ENCODE results near the gene GSK3A. TPM values are rescaled to one million over a fixed set of nuclear protein-coding genes. Genes with fewer than 3 reads are reported as not detected.

The GSK3A gene
- total and polyA plus RNA-seq, 2 donors, result 12.7 to 31.4 TPM

DNA sequence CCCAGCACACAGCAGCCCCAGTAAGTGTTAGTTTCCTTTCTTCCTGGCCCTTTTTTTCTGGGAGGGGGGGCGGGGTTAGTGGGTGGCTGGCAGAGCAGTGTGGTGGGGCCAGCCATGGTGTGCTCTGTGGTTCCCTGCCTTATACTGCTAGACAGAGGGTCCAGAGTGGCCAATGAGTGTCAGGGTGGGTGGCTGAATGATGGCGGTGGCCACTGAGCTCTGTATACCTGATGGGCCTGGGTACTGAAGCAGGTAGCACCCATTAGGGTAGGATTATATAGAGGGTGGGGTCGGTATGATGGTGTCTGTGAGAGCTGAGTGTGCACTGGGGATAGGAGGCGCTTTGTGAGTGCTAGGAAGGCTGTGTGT lies 40.4 kb upstream of the GSK3A start:
- Histone ChIP-seq H3K4me1 (ENCODE audit: control insufficient read depth in 2 of 2, insufficient read depth in 2 of 2, low read length in 2 of 2) (peaks cover 52 to 69% of the 10 kb centered on the region in 2 donors), H3K9me3 (ENCODE audit: control insufficient read depth in 2 of 2, insufficient read depth in 1 of 2, low read length in 1 of 2) (no peaks in the 10 kb centered on the region), H3K36me3 (ENCODE audit: control insufficient read depth in 2 of 2, insufficient read depth in 2 of 2, low read length in 1 of 2) (peaks cover 13% of the 10 kb centered on the region in 2 donors), H3K27ac (ENCODE audit: low read depth in 1 of 2, low read length in 1 of 2) (peak overlapping the region; percentile 89 to 94), H3K27me3 (ENCODE audit: control insufficient read depth in 2 of 2, insufficient read depth in 1 of 2, low read length in 1 of 2) (no peaks in the 10 kb centered on the region), H3K4me3 (ENCODE audit: low read length in 2 of 2) (peak overlapping the region in 1 of 2 donors; percentile 83)
- no peak for DNase-seq (ENCODE audit: low read depth in 6 of 9, low spot score in 9 of 9)
- 60% methylated on average over 4 of the region's 4 CpGs for WGBS

DNA sequence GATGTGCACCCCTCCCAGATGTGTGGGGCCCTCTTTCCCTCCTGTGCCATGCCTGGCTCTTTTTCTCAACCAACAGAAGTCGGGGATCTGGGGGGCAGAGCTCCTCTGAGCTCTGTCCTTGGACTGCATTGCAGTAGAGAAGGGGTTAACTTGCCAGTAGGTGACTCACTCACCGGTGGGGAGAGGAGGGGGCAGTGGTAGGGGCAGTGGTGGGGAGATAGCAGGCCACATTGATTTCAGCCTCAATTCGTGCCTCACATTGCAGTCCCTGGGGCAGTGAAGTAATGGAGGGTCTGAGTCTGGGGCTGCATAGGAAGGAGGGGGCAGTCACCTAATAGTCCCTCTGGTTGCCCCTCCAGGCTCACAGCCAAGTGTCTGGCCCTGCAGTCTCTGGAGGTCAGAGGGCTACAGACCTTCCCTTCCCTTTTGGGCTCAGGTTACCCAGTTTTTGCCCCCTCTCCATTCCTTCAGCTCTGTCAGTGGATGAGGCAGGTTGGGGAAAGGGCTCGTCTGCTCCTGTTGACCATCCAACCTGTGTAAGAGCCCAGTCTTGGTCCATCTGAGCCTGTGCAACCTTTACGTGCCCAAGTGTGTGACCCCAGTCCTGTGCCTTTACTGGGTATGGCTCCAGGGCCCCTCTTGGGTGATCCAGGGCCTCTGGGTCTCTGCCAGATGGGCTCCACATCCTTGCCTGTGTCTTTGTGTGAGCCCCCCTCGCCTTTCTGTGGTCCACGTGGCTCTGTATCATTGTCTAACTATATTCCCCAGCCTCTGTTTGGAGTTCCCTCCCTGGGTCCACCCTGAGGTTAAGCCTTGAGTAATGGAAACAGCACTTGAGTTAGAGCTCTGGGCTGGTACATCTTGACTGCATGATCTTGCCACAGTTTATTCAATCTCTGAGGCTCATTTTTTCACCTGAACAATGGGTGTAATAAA lies 39.7 kb upstream of the GSK3A start:
- DNase-seq (ENCODE audit: low read depth in 6 of 9, low spot score in 9 of 9), result peak in 1 of 9 donors; percentile 27
- Histone ChIP-seq H3K36me3 (ENCODE audit: control insufficient read depth in 2 of 2, insufficient read depth in 2 of 2, low read length in 1 of 2) (peaks cover 6 to 10% of the 10 kb centered on the region in 2 donors), H3K9me3 (ENCODE audit: control insufficient read depth in 2 of 2, insufficient read depth in 1 of 2, low read length in 1 of 2) (no peaks in the 10 kb centered on the region), H3K4me1 (ENCODE audit: control insufficient read depth in 2 of 2, insufficient read depth in 2 of 2, low read length in 2 of 2) (peaks cover 54 to 72% of the 10 kb centered on the region in 2 donors), H3K27ac (ENCODE audit: low read depth in 1 of 2, low read length in 1 of 2) (peak overlapping the region; percentile 68 to 94), H3K27me3 (ENCODE audit: control insufficient read depth in 2 of 2, insufficient read depth in 1 of 2, low read length in 1 of 2) (no peaks in the 10 kb centered on the region), H3K4me3 (ENCODE audit: low read length in 2 of 2) (peak overlapping the region in 1 of 2 donors; percentile 70)
- WGBS, result 46% methylated on average over 7 of the region's 7 CpGs

DNA sequence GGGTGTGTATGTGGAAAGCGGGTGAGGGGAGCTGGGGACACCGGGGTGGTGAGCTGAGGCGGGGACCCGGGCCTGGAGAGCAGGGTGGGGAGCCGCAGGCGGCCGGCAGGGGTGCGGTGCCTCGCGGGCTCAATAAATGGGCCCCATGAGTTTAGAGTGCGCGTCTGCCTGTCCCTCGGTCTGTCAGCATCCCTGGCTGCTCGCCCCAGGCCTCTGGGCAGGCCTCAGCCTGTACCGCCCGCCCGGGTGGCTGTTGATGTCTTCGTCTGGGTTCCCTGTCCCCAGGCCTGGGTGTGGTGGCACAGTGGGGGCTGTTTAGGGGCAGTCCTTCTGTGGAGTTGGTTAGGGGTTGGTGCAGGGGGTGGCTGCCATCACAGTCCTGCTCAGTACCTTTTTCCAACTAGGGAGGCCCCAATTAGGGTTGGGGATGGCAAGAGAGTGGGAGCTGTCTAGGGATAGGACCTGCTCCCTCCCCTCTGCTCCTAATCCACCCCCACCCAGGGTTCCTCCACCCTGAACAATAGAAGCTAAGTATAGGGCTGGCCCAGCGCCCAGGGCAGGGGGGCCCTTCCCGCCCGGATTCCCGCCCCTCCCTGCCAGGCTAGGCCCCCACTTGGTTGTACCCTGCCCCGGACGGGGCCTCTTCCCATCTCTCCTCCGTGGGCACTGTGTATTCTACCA lies 38.9 kb upstream of the GSK3A start:
- Histone ChIP-seq H3K4me3 (ENCODE audit: low read length in 2 of 2) (peak overlapping the region; percentile 70 to 78), H3K36me3 (ENCODE audit: control insufficient read depth in 2 of 2, insufficient read depth in 2 of 2, low read length in 1 of 2) (peaks cover 0 to 6% of the 10 kb centered on the region in 2 donors), H3K27me3 (ENCODE audit: control insufficient read depth in 2 of 2, insufficient read depth in 1 of 2, low read length in 1 of 2) (no peaks in the 10 kb centered on the region), H3K27ac (ENCODE audit: low read depth in 1 of 2, low read length in 1 of 2) (peak overlapping the region; percentile 68 to 89), H3K9me3 (ENCODE audit: control insufficient read depth in 2 of 2, insufficient read depth in 1 of 2, low read length in 1 of 2) (no peaks in the 10 kb centered on the region), H3K4me1 (ENCODE audit: control insufficient read depth in 2 of 2, insufficient read depth in 2 of 2, low read length in 2 of 2) (peaks cover 54 to 72% of the 10 kb centered on the region in 2 donors)
- 19% methylated on average over 25 of the region's 25 CpGs for WGBS
- DNase-seq (ENCODE audit: low read depth in 6 of 9, low spot score in 9 of 9), result peak in 1 of 9 donors; percentile 29

DNA sequence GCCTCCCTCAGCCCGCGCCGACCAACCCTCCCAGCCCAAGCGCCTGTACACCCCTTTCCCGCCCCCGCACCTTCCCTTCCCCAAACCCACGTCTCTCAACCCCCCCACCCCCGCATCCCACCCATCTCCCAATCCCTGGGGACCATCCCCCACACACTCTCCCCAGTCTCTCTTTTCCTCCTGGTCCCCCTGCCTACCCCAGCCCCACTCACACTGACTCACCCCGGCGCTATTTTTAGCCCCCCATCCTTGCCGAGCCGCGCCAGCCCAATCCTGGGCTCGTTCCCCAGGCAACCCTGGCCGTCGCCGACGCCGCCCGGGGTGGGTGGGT lies 38.4 kb upstream of the GSK3A start:
- Histone ChIP-seq H3K4me1 (ENCODE audit: control insufficient read depth in 2 of 2, insufficient read depth in 2 of 2, low read length in 2 of 2) (peaks cover 49 to 67% of the 10 kb centered on the region in 2 donors), H3K4me3 (ENCODE audit: low read length in 2 of 2) (peak overlapping the region; percentile 70 to 78), H3K27ac (ENCODE audit: low read depth in 1 of 2, low read length in 1 of 2) (peak overlapping the region; percentile 87 to 89), H3K27me3 (ENCODE audit: control insufficient read depth in 2 of 2, insufficient read depth in 1 of 2, low read length in 1 of 2) (no peaks in the 10 kb centered on the region), H3K9me3 (ENCODE audit: control insufficient read depth in 2 of 2, insufficient read depth in 1 of 2, low read length in 1 of 2) (no peaks in the 10 kb centered on the region), H3K36me3 (ENCODE audit: control insufficient read depth in 2 of 2, insufficient read depth in 2 of 2, low read length in 1 of 2) (peaks cover 0 to 6% of the 10 kb centered on the region in 2 donors)
- no peak for DNase-seq (ENCODE audit: low read depth in 6 of 9, low spot score in 9 of 9)
- WGBS, result 2% methylated on average over 20 of the region's 20 CpGs

DNA sequence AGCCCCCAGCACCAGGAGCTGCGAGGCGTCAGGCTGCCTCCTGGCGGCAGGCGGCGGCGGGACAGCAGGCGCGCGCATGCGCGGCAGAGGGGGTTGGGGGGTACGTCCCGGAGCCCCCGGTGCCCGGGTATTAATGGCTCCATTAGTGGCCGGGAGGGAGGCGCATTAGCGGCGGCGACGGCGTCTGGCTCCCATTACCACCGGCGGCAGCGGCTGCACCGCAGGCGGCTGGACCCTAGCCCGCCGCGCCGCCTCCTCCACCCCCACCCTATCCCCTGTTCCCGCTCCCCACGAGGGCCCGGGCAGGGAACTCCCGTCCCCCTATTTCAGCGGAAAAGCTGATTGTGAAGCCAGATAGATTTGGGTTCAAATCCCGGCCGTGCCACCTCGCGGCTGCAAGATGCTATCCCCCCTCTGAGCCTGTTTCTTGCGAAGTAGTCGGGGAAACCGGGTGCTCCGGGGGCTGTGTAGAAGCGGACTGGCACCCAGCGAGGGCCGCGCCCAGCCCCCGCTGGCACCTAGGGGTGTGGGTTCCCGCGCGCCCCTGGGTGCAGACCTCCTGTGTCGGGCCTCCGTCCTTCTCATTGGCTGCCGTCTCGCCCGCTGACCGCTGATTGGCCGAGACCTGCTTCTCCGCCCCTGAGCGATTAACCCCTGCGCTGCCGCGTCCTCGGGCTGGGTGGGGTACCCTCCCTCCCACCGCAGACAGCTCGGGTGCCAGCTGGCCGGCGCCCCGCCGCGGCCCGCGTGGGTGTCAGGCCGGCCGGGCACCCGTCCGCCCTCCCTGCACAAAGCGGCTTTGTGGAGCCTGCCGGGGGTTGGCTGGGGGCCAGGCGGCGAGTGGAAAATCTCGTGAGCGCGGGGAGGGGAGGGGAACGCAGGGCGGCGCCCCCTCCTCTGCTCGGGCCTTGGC lies 37.8 kb upstream of the GSK3A start:
- H3K4me1 ChIP-seq (ENCODE audit: control insufficient read depth in 2 of 2, insufficient read depth in 2 of 2, low read length in 2 of 2), result peaks cover 43 to 61% of the 10 kb centered on the region in 2 donors
- H3K4me3 ChIP-seq (ENCODE audit: low read length in 2 of 2), result peak overlapping the region; percentile 70 to 78
- H3K27me3 ChIP-seq (ENCODE audit: control insufficient read depth in 2 of 2, insufficient read depth in 1 of 2, low read length in 1 of 2), result no peaks in the 10 kb centered on the region
- under 1% methylated on average over 89 of the region's 89 CpGs for WGBS
- peaks cover 3 to 6% of the 10 kb centered on the region in 2 donors for H3K36me3 ChIP-seq (ENCODE audit: control insufficient read depth in 2 of 2, insufficient read depth in 2 of 2, low read length in 1 of 2)
- peak overlapping the region; percentile 87 to 89 for H3K27ac ChIP-seq (ENCODE audit: low read depth in 1 of 2, low read length in 1 of 2)
- no peaks in the 10 kb centered on the region for H3K9me3 ChIP-seq (ENCODE audit: control insufficient read depth in 2 of 2, insufficient read depth in 1 of 2, low read length in 1 of 2)
- DNase-seq (ENCODE audit: low read depth in 6 of 9, low spot score in 9 of 9), result peak in 8 of 9 donors; percentile 72 to 94 (median 84)

DNA sequence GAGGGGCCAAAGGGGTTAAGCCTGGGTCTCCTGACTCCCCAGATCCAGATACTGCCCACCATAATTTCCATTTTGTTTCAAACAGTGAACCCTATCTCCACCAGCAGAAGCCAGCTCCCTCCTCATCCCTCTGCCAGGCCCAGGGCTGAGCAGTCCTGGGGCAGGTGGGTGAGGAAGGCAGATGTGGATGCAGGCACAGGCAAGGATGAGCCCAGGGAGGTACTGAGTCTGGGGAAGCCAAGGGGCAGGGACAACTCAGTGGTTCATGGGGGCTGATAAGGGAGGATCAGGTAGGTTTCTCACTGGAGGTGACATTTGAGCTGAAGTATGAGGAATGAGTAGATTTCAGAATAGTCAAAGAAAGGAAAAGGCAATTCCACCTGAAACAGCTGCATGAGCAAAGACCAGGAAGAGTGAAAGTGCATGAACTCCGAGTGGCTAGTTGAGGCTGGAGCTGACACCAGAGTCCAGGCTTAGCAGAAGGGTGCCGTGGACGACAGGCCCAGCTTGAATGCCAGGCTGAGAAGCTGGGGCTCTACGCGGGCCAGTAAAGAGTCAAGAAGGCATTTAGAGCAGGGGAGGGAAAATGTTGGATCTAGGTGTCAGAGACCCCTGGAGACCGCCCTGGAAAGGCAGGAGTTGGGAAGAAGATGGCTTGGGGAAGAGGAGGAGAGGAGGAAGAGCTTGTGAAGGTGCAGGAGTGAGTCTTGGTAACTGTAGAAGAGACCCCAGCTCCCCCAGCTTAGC lies 36.9 kb upstream of the GSK3A start:
- peak overlapping the region; percentile 70 to 78 for H3K4me3 ChIP-seq (ENCODE audit: low read length in 2 of 2)
- 37% methylated on average over 6 of the region's 6 CpGs for WGBS
- H3K27me3 ChIP-seq (ENCODE audit: control insufficient read depth in 2 of 2, insufficient read depth in 1 of 2, low read length in 1 of 2), result no peaks in the 10 kb centered on the region
- peaks cover 10 to 11% of the 10 kb centered on the region in 2 donors for H3K36me3 ChIP-seq (ENCODE audit: control insufficient read depth in 2 of 2, insufficient read depth in 2 of 2, low read length in 1 of 2)
- H3K27ac ChIP-seq (ENCODE audit: low read depth in 1 of 2, low read length in 1 of 2), result peak overlapping the region; percentile 58 to 89
- DNase-seq (ENCODE audit: low read depth in 6 of 9, low spot score in 9 of 9), result no peak
- H3K9me3 ChIP-seq (ENCODE audit: control insufficient read depth in 2 of 2, insufficient read depth in 1 of 2, low read length in 1 of 2), result no peaks in the 10 kb centered on the region
- H3K4me1 ChIP-seq (ENCODE audit: control insufficient read depth in 2 of 2, insufficient read depth in 2 of 2, low read length in 2 of 2), result peaks cover 39 to 54% of the 10 kb centered on the region in 2 donors

DNA sequence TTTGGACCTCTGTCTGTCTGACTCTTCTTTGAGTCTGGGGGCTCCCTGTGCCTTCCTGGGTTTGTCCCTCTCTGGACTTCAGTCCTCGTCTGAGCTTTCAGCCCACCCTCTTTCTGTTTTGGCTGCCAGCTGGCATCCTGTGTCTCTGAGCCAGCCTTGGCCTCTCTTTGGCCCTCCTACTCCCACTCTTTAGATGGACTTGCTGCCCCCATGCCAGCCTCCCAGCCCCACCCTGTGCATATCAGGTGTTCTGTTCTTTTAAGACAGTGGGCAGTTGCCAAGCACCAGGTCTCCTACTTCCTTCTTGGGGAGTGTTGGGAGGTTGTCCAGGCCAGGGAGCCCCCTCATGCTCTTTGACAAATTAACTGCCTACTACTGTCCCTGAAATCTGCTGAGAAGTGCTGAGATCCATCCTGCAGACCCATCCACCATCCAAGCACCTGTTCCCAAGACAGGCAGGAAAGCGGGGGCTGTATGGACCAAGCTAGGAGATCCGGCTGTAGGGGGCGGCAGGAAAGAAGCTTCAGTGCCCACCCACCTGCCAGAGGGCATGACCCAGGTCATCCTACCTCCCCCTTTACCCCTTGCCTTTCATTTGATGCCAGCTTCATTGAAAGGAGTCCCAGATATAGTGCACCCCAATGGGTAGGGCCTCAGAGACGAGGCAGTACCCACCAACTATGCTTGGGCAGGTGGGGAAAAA lies 36.2 kb upstream of the GSK3A start:
- H3K9me3 ChIP-seq (ENCODE audit: control insufficient read depth in 2 of 2, insufficient read depth in 1 of 2, low read length in 1 of 2), result no peaks in the 10 kb centered on the region
- 91% methylated on average over 5 of the region's 5 CpGs for WGBS
- no peaks in the 10 kb centered on the region for H3K27me3 ChIP-seq (ENCODE audit: control insufficient read depth in 2 of 2, insufficient read depth in 1 of 2, low read length in 1 of 2)
- H3K4me3 ChIP-seq (ENCODE audit: low read length in 2 of 2), result no peak overlapping the region
- peaks cover 39 to 54% of the 10 kb centered on the region in 2 donors for H3K4me1 ChIP-seq (ENCODE audit: control insufficient read depth in 2 of 2, insufficient read depth in 2 of 2, low read length in 2 of 2)
- no peak for DNase-seq (ENCODE audit: low read depth in 6 of 9, low spot score in 9 of 9)
- peak overlapping the region in 1 of 2 donors; percentile 89 for H3K27ac ChIP-seq (ENCODE audit: low read depth in 1 of 2, low read length in 1 of 2)
- peaks cover 17 to 19% of the 10 kb centered on the region in 2 donors for H3K36me3 ChIP-seq (ENCODE audit: control insufficient read depth in 2 of 2, insufficient read depth in 2 of 2, low read length in 1 of 2)

All from thymus (tissue), 11 donors.